Activated CD8-positive, alpha-beta memory T cell treated with anti-CD3 and anti-CD28 coated beads, Interleukin-2, amount 50 U/mL, for 4 hours (primary cell): ENCODE measurements around the gene MCTP1.
"Not testable (repeated sequence)": the region's sequence is repeated elsewhere in the genome, so short reads cannot be mapped to it uniquely, and the experiment has no call there.

ENCODE experiments used
- DNase-seq: peaks from one replicate; pipeline ENCODE4 v3.0.0-alpha.2; 2020

The MCTP1 gene

GRCh38 chr5:94855543-94855942 is 429.4 kb downstream of the MCTP1 start:
- no peak for DNase-seq

GRCh38 chr5:94853120-94853519 is 431.8 kb downstream of the MCTP1 start:
- no peak for DNase-seq

- DNase-seq = no peak
Measured at GRCh38 chr5:94850960-94851359, 433.9 kb downstream of the MCTP1 start.

GRCh38 chr5:94849821-94850736 is 434.8 kb downstream of the MCTP1 start:
- no peak for DNase-seq

- DNase-seq = no peak
Measured at GRCh38 chr5:94849324-94849723, 435.6 kb downstream of the MCTP1 start.

- DNase-seq = no peak
Measured at GRCh38 chr5:94847726-94848125, 437.2 kb downstream of the MCTP1 start.

- DNase-seq = no peak
Measured at GRCh38 chr5:94847019-94847418, 437.9 kb downstream of the MCTP1 start.

- DNase-seq = not testable (repeated sequence)
Measured at GRCh38 chr5:94845696-94846095, 439.2 kb downstream of the MCTP1 start.

GRCh38 chr5:94841598-94842322 is 443.1 kb downstream of the MCTP1 start:
- no peak for DNase-seq

GRCh38 chr5:94833851-94834250 is 451.0 kb downstream of the MCTP1 start:
- no peak for DNase-seq

GRCh38 chr5:94832685-94833084 is 452.2 kb downstream of the MCTP1 start:
- no peak for DNase-seq

- no peak for DNase-seq
Measured at GRCh38 chr5:94830520-94830919, 454.4 kb downstream of the MCTP1 start.

GRCh38 chr5:94828222-94828621 is 456.7 kb downstream of the MCTP1 start:
- not testable (repeated sequence) for DNase-seq

- DNase-seq = no peak
Measured at GRCh38 chr5:94820488-94820887, 464.4 kb downstream of the MCTP1 start.

- DNase-seq = no peak
Measured at GRCh38 chr5:94818904-94819303, 466.0 kb downstream of the MCTP1 start.

GRCh38 chr5:94815313-94816039 is 469.4 kb downstream of the MCTP1 start:
- no peak for DNase-seq

GRCh38 chr5:94812232-94812631 is 472.7 kb downstream of the MCTP1 start:
- DNase-seq = no peak

- no peak for DNase-seq
Measured at GRCh38 chr5:94811331-94811730, 473.6 kb downstream of the MCTP1 start.

GRCh38 chr5:94810877-94811276 is 474.0 kb downstream of the MCTP1 start:
- DNase-seq = no peak

- DNase-seq = no peak
Measured at GRCh38 chr5:94810281-94810680, 474.6 kb downstream of the MCTP1 start.

GRCh38 chr5:94808497-94808896 is 476.4 kb downstream of the MCTP1 start:
- no peak for DNase-seq

GRCh38 chr5:94807985-94808384 is 476.9 kb downstream of the MCTP1 start:
- no peak for DNase-seq

GRCh38 chr5:94802450-94802849 is 482.4 kb downstream of the MCTP1 start:
- DNase-seq = no peak
